IMR-90 (cell line): ENCODE data around the gene ISOC2. TPM values are rescaled to one million over a fixed set of nuclear protein-coding genes. Genes with fewer than 3 reads are reported as not detected.

Experiments used
- ATAC-seq: fragments of 200-7000 bp; cut with Tn5 transposase; 2 replicates; pipeline ENCODE4 v1.9.1; 2020; ENCODE audit warnings: low read depth, mild to moderate bottlenecking, moderate library complexity
- BruUV-seq: library from RNA; stranded (reverse); fragments of 400-500 nt; replicated peaks from 2 replicates; lab custom pipeline; 2021; lab: Mats Ljungman, UMichigan
- CTCF ChIA-PET: fragments of 300-600 bp; formaldehyde crosslinking; extraction: SDS; loops from one replicate; lab custom pipeline; 2021; ENCODE audit warnings: antibody characterized with exemption; lab: Yijun Ruan, JAX
- POLR2A ChIA-PET: fragments of 300-600 bp; sonication (Branson Sonifier 250); formaldehyde crosslinking; loops from one replicate; lab custom pipeline; 2022; ENCODE audit warnings: antibody characterized with exemption; ENCODE audit not compliant: unreplicated experiment; lab: Charles Lee
- DNase-seq: peaks from one replicate; pipeline ENCODE4 v3.0.0; 2013
- H2AFZ ChIP-seq: replicated peaks from 2 replicates; pipeline ENCODE3; 2013; ENCODE audit warnings: low read length, mild to moderate bottlenecking; ENCODE audit not compliant: poor library complexity
- H2AK5ac ChIP-seq: 2 replicates; pipeline ENCODE4 v1.6.1; 2013; ENCODE audit warnings: low read depth, low read length, inconsistent platforms
- H2AK9ac ChIP-seq: replicated peaks from 2 replicates; pipeline ENCODE3; 2013; ENCODE audit warnings: mild to moderate bottlenecking, low read depth, low read length, moderate library complexity; ENCODE audit not compliant: poor library complexity
- H2BK120ac ChIP-seq: 2 replicates; pipeline ENCODE4 v1.6.1; 2013; ENCODE audit warnings: low read depth, low read length, inconsistent platforms
- H2BK15ac ChIP-seq: 3 replicates; pipeline ENCODE4 v1.6.1; 2013; ENCODE audit warnings: low read depth, low read length, inconsistent platforms
- H2BK20ac ChIP-seq: 2 replicates; pipeline ENCODE4 v1.6.1; 2013; ENCODE audit warnings: low read depth, mild to moderate bottlenecking, inconsistent platforms, low read length, moderate library complexity
- H2BK5ac ChIP-seq: 2 replicates; pipeline ENCODE4 v1.6.1; 2013; ENCODE audit warnings: mild to moderate bottlenecking, low read depth, low read length, inconsistent platforms; ENCODE audit not compliant: poor library complexity, severe bottlenecking
- H3K14ac ChIP-seq: replicated peaks from 2 replicates; pipeline ENCODE4 v1.6.1; 2013; ENCODE audit warnings: low read depth, low read length, inconsistent platforms
- H3K18ac ChIP-seq: 2 replicates; pipeline ENCODE4 v1.6.1; 2013; ENCODE audit warnings: low read depth, low read length, control low read depth
- H3K23ac ChIP-seq: 2 replicates; pipeline ENCODE4 v1.6.1; 2013; ENCODE audit warnings: low read depth, low read length, inconsistent platforms
- H3K27ac ChIP-seq: 2 replicates; pipeline ENCODE4 v1.5.1; 2013; ENCODE audit warnings: mild to moderate bottlenecking, control low read depth, low read length; ENCODE audit not compliant: insufficient read depth
- H3K27me3 ChIP-seq: 2 replicates; pipeline ENCODE4 v1.6.1; 2013; ENCODE audit warnings: low read length; ENCODE audit not compliant: control insufficient read depth, insufficient read depth
- H3K36me3 ChIP-seq: 2 replicates; pipeline ENCODE4 v1.6.1; 2013; ENCODE audit warnings: low read length, mixed read lengths; ENCODE audit not compliant: control insufficient read depth, insufficient read depth
- H3K4ac ChIP-seq: 2 replicates; pipeline ENCODE4 v1.6.1; 2013; ENCODE audit warnings: low read depth, low read length, inconsistent platforms
- H3K4me1 ChIP-seq: 2 replicates; pipeline ENCODE4 v1.6.1; 2013; ENCODE audit warnings: low read length, mixed read lengths; ENCODE audit not compliant: control insufficient read depth, insufficient read depth
- H3K4me2 ChIP-seq: 2 replicates; pipeline ENCODE4 v1.6.1; 2013; ENCODE audit warnings: low read depth, mild to moderate bottlenecking, control low read depth, low read length, moderate library complexity
- H3K4me3 ChIP-seq: 2 replicates; pipeline ENCODE4 v1.5.1; 2013; ENCODE audit warnings: low read depth, mild to moderate bottlenecking, control low read depth, low read length, moderate library complexity; ENCODE audit not compliant: insufficient read depth
- H3K56ac ChIP-seq: 2 replicates; pipeline ENCODE4 v1.6.1; 2013; ENCODE audit warnings: low read length, inconsistent platforms; ENCODE audit not compliant: insufficient read depth; ENCODE audit errors: extremely low read depth
- H3K79me1 ChIP-seq, 2 experiments: 2 replicates each; pipeline ENCODE4 v1.6.1; 2013; ENCODE audit warnings: low read length in 2 of 2, inconsistent platforms in 1 of 2, low read depth in 1 of 2
- H3K9ac ChIP-seq: 2 replicates; pipeline ENCODE4 v1.6.1; 2013; ENCODE audit warnings: low read depth, low read length, control low read depth
- H3K9me1 ChIP-seq: 2 replicates; pipeline ENCODE4 v1.6.1; 2013; ENCODE audit warnings: low read length, inconsistent platforms; ENCODE audit not compliant: insufficient read depth
- H3K9me3 ChIP-seq: 2 replicates; pipeline ENCODE4 v1.6.1; 2013; ENCODE audit warnings: low read length; ENCODE audit not compliant: control insufficient read depth, insufficient read depth
- H4K20me1 ChIP-seq: 2 replicates; pipeline ENCODE4 v1.6.1; 2013; ENCODE audit warnings: low read length, inconsistent platforms; ENCODE audit not compliant: insufficient read depth
- H4K5ac ChIP-seq: 2 replicates; pipeline ENCODE4 v1.6.1; 2013; ENCODE audit warnings: mild to moderate bottlenecking, low read depth, low read length, control low read depth
- H4K8ac ChIP-seq, 2 experiments: 2 replicates each; pipeline ENCODE4 v1.6.1; 2013; ENCODE audit warnings: low read depth in 2 of 2, low read length in 2 of 2, control low read depth in 1 of 2, inconsistent platforms in 1 of 2
- H4K91ac ChIP-seq: 2 replicates; pipeline ENCODE4 v1.6.1; 2013; ENCODE audit warnings: low read depth, low read length, inconsistent platforms; ENCODE audit not compliant: insufficient read depth
- BHLHE40 ChIP-seq: fragments of 150-350 bp; IDR thresholded peaks from 2 replicates; pipeline ENCODE4 v1.6.1; 2016; ENCODE audit warnings: mild to moderate bottlenecking, low read depth, low read length
- CEBPB ChIP-seq: IDR thresholded peaks from 2 replicates; pipeline ENCODE4 v1.6.1; 2012; ENCODE audit warnings: low read depth, low read length, improper control_type of control experiment
- CHD1 ChIP-seq: IDR thresholded peaks from 2 replicates; pipeline ENCODE4 v1.6.1; 2012; ENCODE audit warnings: low read depth, low read length, improper control_type of control experiment
- CTCF ChIP-seq: conservative IDR thresholded peaks from 2 replicates; pipeline ENCODE4 v1.5.1; 2012; ENCODE audit warnings: mild to moderate bottlenecking, low read depth, low read length, improper control_type of control experiment
- ELK1 ChIP-seq: fragments of 150-350 bp; IDR thresholded peaks from 2 replicates; pipeline ENCODE4 v1.6.1; 2016; ENCODE audit warnings: low read depth, mild to moderate bottlenecking, low read length, moderate library complexity, borderline replicate concordance
- FOS ChIP-seq: fragments of 150-350 bp; IDR thresholded peaks from 2 replicates; pipeline ENCODE4 v1.6.1; 2016; ENCODE audit warnings: low read depth, low read length
- MAFK ChIP-seq: IDR thresholded peaks from 2 replicates; pipeline ENCODE4 v1.6.1; 2012; ENCODE audit warnings: low read depth, low read length, improper control_type of control experiment
- MAZ ChIP-seq: IDR thresholded peaks from 2 replicates; pipeline ENCODE4 v1.6.1; 2012; ENCODE audit warnings: low read depth, mild to moderate bottlenecking, low read length, improper control_type of control experiment, moderate library complexity, borderline replicate concordance
- NFE2L2 ChIP-seq: fragments of 150-350 bp; IDR thresholded peaks from 2 replicates; pipeline ENCODE4 v1.6.1; 2016; ENCODE audit warnings: low read depth, mild to moderate bottlenecking, low read length
- POLR2A ChIP-seq: IDR thresholded peaks from 2 replicates; pipeline ENCODE4 v1.6.1; 2012; ENCODE audit warnings: mild to moderate bottlenecking, low read depth, low read length
- RAD21 ChIP-seq: IDR thresholded peaks from 2 replicates; pipeline ENCODE4 v1.6.1; 2012; ENCODE audit warnings: low read length, improper control_type of control experiment
- RFX5 ChIP-seq: IDR thresholded peaks from 2 replicates; pipeline ENCODE4 v1.8.0; 2012; ENCODE audit warnings: low read depth, mild to moderate bottlenecking, low read length, moderate library complexity
- SMC3 ChIP-seq: fragments of 150-350 bp; IDR thresholded peaks from 2 replicates; pipeline ENCODE4 v1.6.1; 2016; ENCODE audit warnings: low read depth, mild to moderate bottlenecking, antibody characterized with exemption, low read length, moderate library complexity
- USF2 ChIP-seq: fragments of 150-350 bp; IDR thresholded peaks from 2 replicates; pipeline ENCODE4 v1.6.1; 2017; ENCODE audit warnings: mild to moderate bottlenecking, antibody characterized with exemption, low read length, low read depth
- WGBS, 2 experiments: methylation state at CpG; one replicate each; pipeline versions ENCODE4 v1.1.5 to v1.1.7; 2013; ENCODE audit warnings: missing lambda C conversion rate in 2 of 2; ENCODE audit not compliant: insufficient read length in 1 of 2; ENCODE audit errors: extremely low coverage in 2 of 2; 5-methylcytosine and 5-hydroxymethylcytosine counted together
- dilution Hi-C: fragments of 300-500 bp; cut with HindIII; formaldehyde crosslinking; loops from one replicate; pipeline ENCODE4 v1.14.3; 2018; ENCODE audit warnings: low sequenced_read_pairs; ENCODE audit not compliant: unreplicated experiment
- in situ Hi-C: fragments of 300-500 bp; cut with MboI; formaldehyde crosslinking; loops from 3 replicates; pipeline ENCODE4 v1.14.3; 2019; ENCODE audit warnings: low sequenced_read_pairs, inconsistent platforms, mixed read lengths
- intact Hi-C: fragments of 100-400 bp; cut with micrococcal nuclease; formaldehyde crosslinking; loops from 2 replicates; pipeline ENCODE4 v1.10.0; 2022
- polyA plus RNA-seq, 3 experiments: library from polyadenylated mRNA; depleted of rRNA; stranded (reverse); fragments of >200 nt; gene quantifications; 2 replicates each; pipeline ENCODE4 v1.2.3, GENCODE V29; 2012; ENCODE audit warnings: low replicate concordance in 1 of 3
- total RNA-seq: library from RNA; depleted of rRNA; stranded (reverse); fragments of >200 nt; gene quantifications from 2 replicates; pipeline ENCODE4 v1.2.3, GENCODE V29; 2012

The ISOC2 gene
- total and polyA plus RNA-seq, 2 of the 4 experiments (the other 2 are of a cell fraction), result 56.1 to 82.1 TPM

GRCh38 chr19:55494172-55494761, 32.8 kb upstream of the ISOC2 start:
- DNase-seq, result peak; percentile 75
- TF ChIP-seq RAD21, result no peak
- no peak for TF ChIP-seq USF2
- no peak for TF ChIP-seq CTCF
- no peak for TF ChIP-seq SMC3
- no peak for TF ChIP-seq CHD1
- peak; percentile 78; the same call in 1 of the 2 replicates for TF ChIP-seq MAZ
- no peak for TF ChIP-seq MAFK
- no peak; the same call in 1 of the 2 replicates for TF ChIP-seq FOS
- TF ChIP-seq RFX5, result no peak
- TF ChIP-seq BHLHE40, result 0 out of 2 replicates have a peak, but pooled peaks have one; percentile 17
- TF ChIP-seq CEBPB, result no peak
- TF ChIP-seq ELK1, result no peak
- TF ChIP-seq NFE2L2, result no peak
- peak; percentile 51; the same call in 1 of the 2 replicates for TF ChIP-seq POLR2A

More at GRCh38 chr19:55494172-55494761, 32.8 kb upstream of the ISOC2 start:
- Histone ChIP-seq H3K36me3 (peaks cover 4% of the 10 kb centered on the region; the same call in 1 of the 2 replicates), H3K9me3 (no peaks in the 10 kb centered on the region), H2BK20ac (peak overlapping the region; percentile 35; the same call in 1 of the 2 replicates), H3K27ac (peak overlapping the region; percentile 65), H3K14ac (peak overlapping the region; percentile 87), H4K91ac (peak overlapping the region; percentile 88), H4K20me1 (no peaks in the 10 kb centered on the region), H3K4ac (peak overlapping the region; percentile 82), H3K18ac (peak overlapping the region; percentile 49), H3K9me1 (peaks cover 3% of the 10 kb centered on the region), H3K4me1 (peaks cover 16% of the 10 kb centered on the region), H2AK5ac (peak overlapping the region; percentile 65), H3K4me2 (peak overlapping the region; percentile 63), H3K4me3 (peak overlapping the region; percentile 18; the same call in 1 of the 2 replicates), H4K8ac (peak overlapping the region; percentile 15 to 82; a peak in 3 of 4 replicates), H3K56ac (no peak overlapping the region), H3K79me1 (peaks cover 0 to 17% of the 10 kb centered on the region in 2 experiments), H2BK120ac (peak overlapping the region; percentile 47), H2AFZ (peak overlapping the region; percentile 93), H3K9ac (peak overlapping the region; percentile 67; the same call in 1 of the 2 replicates), H2AK9ac (peak overlapping the region; percentile 94), H2BK15ac (no peak overlapping the region), H3K27me3 (no peaks in the 10 kb centered on the region), H4K5ac (peak overlapping the region; percentile 83), H2BK5ac (peak overlapping the region; percentile 94), H3K23ac (peak overlapping the region; percentile 53)
- in situ Hi-C loops (loop anchor here (25.0 kb wide), 1 partner anchor 1032 kb away; the partner anchor contains the start of genes CDC42EP5 and LENG9), dilution Hi-C loops (no loop called here), intact Hi-C loops (no loop called here)
- ChIA-PET CTCF (interaction anchor here (0.7 to 3.1 kb wide), 2 partner anchors 10 to 76 kb away, joined by 3 to 16 read pairs; no protein-coding TSS in a partner anchor), POLR2A (interaction anchor here (0.8 kb wide), 1 partner anchor 10 kb away, joined by 3 read pairs; no protein-coding TSS in a partner anchor)
- 67% methylated on average over 1 of the region's 22 CpGs; no CpG with 5 or more reads in 1 of the 2 experiments for WGBS, 2 experiments
- BruUV-seq, result no TSS peak
- peak; percentile 54 for ATAC-seq
